Activated CD4-positive, alpha-beta T cell treated with anti-CD3 and anti-CD28 coated beads, Interleukin-2, Interleukin-4, amounts not matched to agents 100 ng/mL and 50 ng/mL, durations not matched to agents 16 hours and 8 hours (primary cell): ENCODE data around the gene ITGB2.

ENCODE experiments used
- DNase-seq: peaks from one replicate; pipeline ENCODE4 v3.0.0-alpha.2; 2020; ENCODE audit warnings: low spot score

The ITGB2 gene

DNA sequence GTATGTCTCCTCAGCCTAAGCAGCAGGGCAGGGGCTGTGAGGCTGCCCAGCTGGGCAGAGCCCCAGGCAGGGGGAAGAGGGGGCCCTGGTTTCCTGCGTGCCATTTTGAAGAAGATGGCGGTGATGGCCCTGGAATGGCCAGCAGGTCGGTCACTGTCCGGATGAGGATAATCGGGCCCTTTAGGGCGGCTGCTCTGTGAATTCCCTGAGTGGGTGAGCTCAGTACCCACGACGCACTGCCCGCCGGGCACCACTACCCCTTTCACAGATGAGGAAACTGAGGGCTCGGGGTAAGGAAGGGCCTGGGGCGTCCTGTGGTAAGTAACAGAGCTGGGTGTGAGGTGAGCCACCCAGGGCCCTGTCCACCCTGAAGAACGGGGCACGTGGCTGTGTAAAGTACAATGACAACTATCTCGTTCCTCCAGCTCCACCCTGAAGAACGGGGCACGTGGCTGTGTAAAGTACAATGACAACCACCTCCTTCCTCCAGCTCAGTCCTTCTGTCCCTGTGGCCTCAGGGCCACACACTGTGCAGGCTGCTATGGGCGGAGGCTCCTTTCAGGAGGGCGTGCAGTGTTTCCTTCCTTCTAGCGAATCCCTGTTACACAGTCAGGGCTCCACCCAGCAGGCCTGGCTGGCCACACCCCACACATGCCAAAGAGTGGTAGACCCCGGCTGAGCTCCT lies 23.2 kb downstream of the ITGB2 start:
- DNase-seq: no peak

GRCh38 chr21:44896561-44897286 lies 24.0 kb downstream of the ITGB2 start:
- DNase-seq: no peak

- no peak for DNase-seq
Observed at GRCh38 chr21:44895859-44896258, 24.8 kb downstream of the ITGB2 start.

GRCh38 chr21:44894687-44895302 lies 25.9 kb downstream of the ITGB2 start:
- DNase-seq: no peak

GRCh38 chr21:44893948-44894656 lies 26.6 kb downstream of the ITGB2 start:
- no peak for DNase-seq

DNA sequence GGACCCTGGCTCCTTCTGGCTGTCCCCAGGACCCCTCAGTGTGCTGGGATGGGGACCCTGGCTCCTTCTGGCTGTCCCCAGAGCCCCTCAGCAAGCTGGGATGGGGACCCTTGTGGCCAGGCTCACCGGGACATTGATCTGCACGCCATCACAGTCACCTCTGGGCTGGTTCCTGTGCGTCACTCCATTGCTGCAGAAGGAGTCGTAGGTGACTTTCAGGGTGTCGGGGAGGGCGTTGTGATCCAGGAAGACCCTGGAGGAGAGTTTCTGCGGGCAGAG lies 27.5 kb downstream of the ITGB2 start:
- DNase-seq: no peak

- peak; percentile 68 for DNase-seq
Observed at GRCh38 chr21:44892536-44893277, 28.0 kb downstream of the ITGB2 start.

- no peak for DNase-seq
Observed at GRCh38 chr21:44892095-44892494, 28.6 kb downstream of the ITGB2 start.

- DNase-seq: no peak
Observed at GRCh38 chr21:44891631-44892031, 29.1 kb downstream of the ITGB2 start.

- DNase-seq: no peak
Observed at GRCh38 chr21:44890961-44891541, 29.6 kb downstream of the ITGB2 start.

- DNase-seq: no peak
Observed at GRCh38 chr21:44890338-44890931, 30.3 kb downstream of the ITGB2 start.

- no peak for DNase-seq
Observed at GRCh38 chr21:44889625-44890337, 30.9 kb downstream of the ITGB2 start.

- DNase-seq: no peak
Observed at GRCh38 chr21:44888581-44889550, 31.8 kb downstream of the ITGB2 start.

DNA sequence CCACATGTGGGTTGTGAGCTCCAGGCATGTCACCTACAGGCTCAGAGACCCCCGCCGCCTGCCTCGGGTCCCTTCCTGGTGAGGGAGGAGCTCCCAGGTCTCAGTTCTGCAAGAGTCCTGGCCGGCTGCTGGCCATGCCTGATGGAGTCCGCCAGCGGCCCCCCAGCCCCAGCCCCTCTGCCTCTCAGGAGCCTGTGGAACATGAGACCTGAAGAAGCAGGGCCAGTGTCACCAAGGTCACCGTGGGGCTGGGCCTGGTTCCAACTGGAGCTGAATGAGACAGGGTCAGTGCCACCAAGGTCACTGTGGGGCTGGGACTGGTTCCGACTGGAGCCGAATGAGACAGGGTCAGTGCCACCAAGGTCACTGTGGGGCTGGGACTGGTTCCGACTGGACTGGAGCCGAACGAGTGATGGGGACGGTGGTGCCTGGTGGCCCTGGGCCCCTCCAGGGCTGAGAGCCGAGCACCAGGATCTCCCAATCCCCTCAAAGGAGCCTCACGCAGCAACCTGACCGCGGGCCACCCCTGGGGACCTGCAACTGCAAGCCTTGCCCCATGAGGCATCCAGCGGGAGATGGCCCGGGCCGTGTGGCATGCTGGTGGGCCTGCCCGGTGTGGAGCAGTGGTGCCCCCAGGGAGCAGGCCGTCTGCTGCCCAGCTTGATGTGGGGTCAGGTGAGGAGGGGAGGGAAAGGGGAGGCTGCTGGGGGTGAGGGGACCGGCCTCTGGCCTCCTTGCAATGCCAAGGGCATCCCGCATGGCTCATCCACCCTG lies 32.7 kb downstream of the ITGB2 start:
- DNase-seq: no peak

DNA sequence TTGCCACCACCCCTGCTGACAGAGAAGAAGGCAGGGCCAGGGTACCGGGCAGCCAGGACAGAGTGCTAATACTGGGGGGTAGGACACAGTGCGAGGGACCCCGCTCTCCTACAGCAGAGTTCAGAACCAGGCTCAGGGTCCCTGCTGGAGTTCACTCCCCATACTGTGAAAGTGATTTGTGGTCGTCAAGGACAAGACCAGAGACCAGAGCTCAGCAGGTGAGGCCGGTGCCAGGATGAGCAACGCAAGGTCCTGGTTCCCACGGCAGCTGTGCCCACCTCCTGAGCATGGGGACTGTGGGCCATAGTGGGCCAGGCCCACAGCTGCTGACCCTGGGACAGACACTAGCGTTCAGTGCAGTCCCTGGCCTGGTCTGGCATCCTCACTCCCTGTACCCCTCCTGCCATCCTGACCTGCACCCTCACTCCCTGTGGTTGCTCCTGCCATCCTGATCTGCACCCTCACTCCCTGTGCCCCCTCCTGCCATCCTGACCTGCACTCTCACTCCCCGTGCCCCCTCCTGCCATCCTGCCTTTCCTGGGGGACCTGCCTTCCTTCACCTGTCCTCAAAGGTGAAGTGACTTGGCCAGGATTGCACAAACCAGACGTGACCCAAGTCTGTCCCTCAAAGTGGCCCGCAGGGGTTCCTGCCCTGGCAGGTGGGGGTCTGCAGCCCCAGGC lies 33.4 kb downstream of the ITGB2 start:
- DNase-seq: no peak

DNA sequence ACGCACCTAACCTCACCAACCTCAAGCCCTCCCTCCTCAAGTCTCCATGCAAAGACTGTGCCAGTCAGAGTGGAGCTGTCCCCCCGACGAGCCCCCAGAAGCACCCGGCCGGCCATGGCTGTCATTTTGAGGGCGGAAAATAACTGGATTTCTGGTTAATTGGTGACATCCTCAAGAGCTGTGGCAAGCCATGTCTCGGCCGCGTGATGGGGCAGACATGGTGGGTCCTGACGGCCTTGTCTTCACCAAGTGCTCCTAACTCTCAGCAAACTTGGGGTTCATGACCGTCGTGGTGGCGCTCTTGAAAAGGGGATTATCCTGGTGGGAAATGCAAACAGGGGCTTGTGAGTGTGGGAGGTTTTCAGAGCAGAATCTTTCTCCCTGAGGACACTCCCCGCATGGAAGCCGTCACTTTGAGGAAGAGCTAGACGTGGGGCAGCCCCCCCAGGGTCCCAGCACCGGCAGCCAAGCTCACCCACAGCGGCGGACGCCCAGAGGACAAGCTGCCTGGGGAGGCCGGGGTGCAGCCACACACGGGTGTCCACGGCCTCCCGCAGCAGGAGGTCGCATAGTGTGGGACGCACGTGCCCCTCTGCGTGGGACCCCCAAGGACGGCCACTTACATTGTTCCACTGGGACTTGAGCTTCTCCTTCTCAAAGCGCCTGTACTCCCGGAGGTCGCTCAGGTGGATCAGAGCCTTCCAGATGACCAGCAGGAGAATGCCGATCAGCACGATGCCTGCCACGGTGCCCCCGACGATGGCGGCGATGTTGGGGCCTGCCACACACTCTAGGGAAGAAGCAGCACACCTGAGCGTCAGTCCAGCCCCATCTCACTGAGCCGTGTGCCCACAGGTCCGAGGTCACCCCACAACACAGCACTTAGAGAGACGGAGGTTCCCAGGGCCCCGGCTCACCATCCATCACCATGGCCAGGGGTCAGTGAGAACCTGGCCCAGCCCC lies 34.3 kb downstream of the ITGB2 start:
- DNase-seq: no peak

DNA sequence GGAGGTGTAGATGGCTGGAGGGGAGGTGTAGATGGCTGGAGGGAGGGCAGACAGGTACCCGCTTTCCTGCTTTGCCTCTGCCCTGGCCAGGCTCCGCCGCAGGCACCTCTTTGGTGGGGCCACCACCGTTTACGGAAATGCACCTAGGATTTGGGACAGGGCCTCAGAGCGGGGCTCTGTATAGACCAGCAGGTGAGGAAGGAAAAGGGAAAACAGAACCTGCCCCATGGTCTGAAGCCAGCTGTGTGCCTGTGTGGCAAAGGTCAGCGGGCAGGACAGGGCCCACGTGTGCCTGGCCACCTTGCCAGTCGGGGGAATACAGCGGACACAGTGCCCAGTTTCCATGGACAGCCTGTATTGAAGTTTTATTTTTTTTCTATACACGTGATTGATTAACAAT lies 35.1 kb downstream of the ITGB2 start:
- DNase-seq: no peak
